Activated T-helper 2 cell treated with anti-CD3 and anti-CD28 coated beads, Interferon-gamma antibody, Interleukin-2, Interleukin-4, amounts not matched to agents 10 μg/mL and 5 μg/mL and 100 μg/mL, durations not matched to agents 14 hours and 24 hours and 36 hours (primary cell): Measurements from ENCODE around the gene RFESD. TPM values are rescaled to one million over a fixed set of nuclear protein-coding genes. Genes with fewer than 3 reads are reported as not detected.

Source experiments
- DNase-seq: peaks from one replicate; pipeline ENCODE4 v3.0.0; 2021; ENCODE audit warnings: low spot score
- H3K27ac Mint-ChIP-seq: one replicate; pipeline ENCODE4 v1.8.0; 2021; ENCODE audit warnings: mixed read lengths
- H3K27me3 Mint-ChIP-seq: one replicate; pipeline ENCODE4 v1.8.0; 2021; ENCODE audit warnings: low read depth, mixed read lengths
- H3K36me3 Mint-ChIP-seq: one replicate; pipeline ENCODE4 v1.8.0; 2021; ENCODE audit warnings: low read depth, mixed read lengths
- H3K4me1 Mint-ChIP-seq: one replicate; pipeline ENCODE4 v1.8.0; 2021; ENCODE audit warnings: low read depth, mixed read lengths
- H3K4me3 Mint-ChIP-seq: one replicate; pipeline ENCODE4 v1.8.0; 2021; ENCODE audit warnings: low read depth, mild to moderate bottlenecking, moderate library complexity, mixed read lengths
- H3K9me3 Mint-ChIP-seq: one replicate; pipeline ENCODE4 v1.8.0; 2021; ENCODE audit warnings: mixed read lengths
- intact Hi-C: fragments of 100-400 bp; cut with micrococcal nuclease; formaldehyde crosslinking; loops from one replicate; pipeline ENCODE4 v1.15.1; 2023
- total RNA-seq: library from RNA; stranded (reverse); gene quantifications from 2 replicates; pipeline ENCODE4 v1.2.3, GENCODE V29; 2022

Gene RFESD
- total RNA-seq, 1 donor from 2014 or later: 2.9 TPM

DNA sequence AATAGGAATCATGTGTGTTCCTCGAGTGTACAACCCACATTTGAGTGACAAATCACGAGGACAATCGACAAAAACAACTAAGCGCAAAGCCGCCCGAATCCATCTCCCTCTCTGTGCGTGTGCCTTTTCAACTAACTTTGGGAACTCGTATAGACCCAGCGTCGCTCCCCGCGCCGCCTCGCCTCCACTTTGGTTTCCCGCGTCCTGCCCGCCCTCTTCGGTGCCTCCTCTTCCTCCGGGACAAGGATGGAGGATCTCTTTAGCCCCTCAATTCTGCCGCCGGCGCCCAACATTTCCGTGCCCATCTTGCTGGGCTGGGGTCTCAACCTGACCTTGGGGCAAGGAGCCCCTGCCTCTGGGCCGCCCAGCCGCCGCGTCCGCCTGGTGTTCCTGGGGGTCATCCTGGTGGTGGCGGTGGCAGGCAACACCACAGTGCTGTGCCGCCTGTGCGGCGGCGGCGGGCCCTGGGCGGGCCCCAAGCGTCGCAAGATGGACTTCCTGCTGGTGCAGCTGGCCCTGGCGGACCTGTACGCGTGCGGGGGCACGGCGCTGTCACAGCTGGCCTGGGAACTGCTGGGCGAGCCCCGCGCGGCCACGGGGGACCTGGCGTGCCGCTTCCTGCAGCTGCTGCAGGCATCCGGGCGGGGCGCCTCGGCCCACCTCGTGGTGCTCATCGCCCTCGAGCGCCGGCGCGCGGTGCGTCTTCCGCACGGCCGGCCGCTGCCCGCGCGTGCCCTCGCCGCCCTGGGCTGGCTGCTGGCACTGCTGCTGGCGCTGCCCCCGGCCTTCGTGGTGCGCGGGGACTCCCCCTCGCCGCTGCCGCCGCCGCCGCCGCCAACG is 26.3 kb upstream of the RFESD start, which contains the start of gene GPR150:
TSS of gene GPR150 (plus strand) at position 58 of the 840 bp plus-strand sequence. CDS start at position 247, 189 bp downstream.
- no peaks in the 10 kb centered on the region for H3K36me3 Mint-ChIP-seq
- peak; percentile 50 for DNase-seq

GRCh38 chr5:95620870-95621838 is 25.4 kb upstream of the RFESD start:
- peak overlapping the region; percentile 74 for H3K4me3 Mint-ChIP-seq
- peak overlapping the region; percentile 59 for H3K27ac Mint-ChIP-seq
- intact Hi-C loops: loop anchor here (1.0 to 2.0 kb wide), 2 partner anchors 30 to 66 kb away; partner anchors contain the start of gene ARSK
- no peaks in the 10 kb centered on the region for H3K36me3 Mint-ChIP-seq
- DNase-seq: peak; percentile 40
- H3K4me1 Mint-ChIP-seq: peaks cover 29% of the 10 kb centered on the region
- no peaks in the 10 kb centered on the region for H3K9me3 Mint-ChIP-seq
- peaks cover 21% of the 10 kb centered on the region for H3K27me3 Mint-ChIP-seq

More for the DNA sequence above, 26.3 kb upstream of the RFESD start, which contains the start of gene GPR150:
- intact Hi-C loops: loop anchor here (1.0 to 2.0 kb wide), 2 partner anchors 29 to 65 kb away; partner anchors contain the start of gene ARSK
- H3K9me3 Mint-ChIP-seq: no peaks in the 10 kb centered on the region
- H3K27me3 Mint-ChIP-seq: peaks cover 18% of the 10 kb centered on the region
- peaks cover 31% of the 10 kb centered on the region for H3K4me1 Mint-ChIP-seq
- peak within 1 kb of the TSS; percentile 81 for H3K4me3 Mint-ChIP-seq
- peak within 1 kb of the TSS; percentile 84 for H3K27ac Mint-ChIP-seq

- H3K36me3 Mint-ChIP-seq: no peaks in the 10 kb centered on the region
- no peak for DNase-seq
- H3K4me1 Mint-ChIP-seq: peaks cover 29% of the 10 kb centered on the region
- intact Hi-C loops: loop anchor here (1.0 to 2.0 kb wide), 2 partner anchors 22 to 31 kb away; no protein-coding TSS in a partner anchor
- H3K27ac Mint-ChIP-seq: peak overlapping the region; percentile 59
- H3K4me3 Mint-ChIP-seq: peak overlapping the region; percentile 74
- H3K27me3 Mint-ChIP-seq: peaks cover 21% of the 10 kb centered on the region
- no peaks in the 10 kb centered on the region for H3K9me3 Mint-ChIP-seq
Observed at GRCh38 chr5:95621839-95622629, 24.5 kb upstream of the RFESD start.

DNA sequence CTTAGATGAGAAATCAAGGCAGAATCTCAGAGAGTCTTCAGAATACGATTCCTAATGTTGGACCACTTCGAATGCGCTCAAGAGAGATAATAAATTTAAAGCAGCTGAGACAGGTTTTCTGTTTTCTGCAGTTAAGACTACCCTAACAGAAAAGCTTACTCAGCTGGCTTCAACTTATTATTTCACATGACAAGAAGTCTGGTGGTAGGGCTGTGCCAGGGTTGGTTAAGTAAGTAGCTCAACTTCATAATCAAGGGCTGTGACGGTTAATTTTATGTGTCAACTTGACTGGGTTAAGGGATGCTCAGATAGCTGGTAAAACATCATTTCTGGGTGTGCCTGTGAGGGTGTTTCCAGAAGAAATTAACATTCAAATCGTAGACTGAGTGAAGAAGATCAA is 22.9 kb upstream of the RFESD start:
- Mint-ChIP-seq H3K9me3 (no peaks in the 10 kb centered on the region), H3K4me3 (no peak overlapping the region), H3K27me3 (peaks cover 16% of the 10 kb centered on the region), H3K27ac (no peak overlapping the region), H3K4me1 (peaks cover 26% of the 10 kb centered on the region), H3K36me3 (no peaks in the 10 kb centered on the region)
- DNase-seq: no peak
- intact Hi-C loops: no loop called here

GRCh38 chr5:95624368-95624767 is 22.2 kb upstream of the RFESD start:
- Mint-ChIP-seq H3K9me3 (no peaks in the 10 kb centered on the region), H3K36me3 (no peaks in the 10 kb centered on the region), H3K27ac (no peak overlapping the region), H3K4me3 (no peak overlapping the region), H3K27me3 (peaks cover 13% of the 10 kb centered on the region), H3K4me1 (peaks cover 21% of the 10 kb centered on the region)
- intact Hi-C loops: no loop called here
- no peak for DNase-seq

DNA sequence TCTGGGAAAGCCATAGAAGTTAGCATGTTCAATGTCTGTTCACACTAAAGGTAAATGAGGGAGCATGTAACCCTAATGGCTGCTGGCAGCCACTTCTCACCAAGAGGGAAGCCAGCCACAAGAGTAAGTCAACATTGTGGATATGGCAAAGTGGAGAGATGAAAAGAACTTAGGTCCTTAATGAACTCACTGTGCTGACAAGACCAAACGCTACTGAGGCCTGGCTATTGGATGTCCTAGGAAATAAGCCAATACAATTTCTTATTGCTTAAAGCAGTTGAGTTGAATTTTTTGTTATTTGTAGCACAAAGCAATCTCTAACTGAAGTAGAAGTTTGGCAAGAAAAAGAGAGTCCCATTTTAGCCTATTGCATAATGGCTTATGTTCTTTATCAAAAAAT is 19.9 kb upstream of the RFESD start:
- intact Hi-C loops: no loop called here
- Mint-ChIP-seq H3K4me3 (no peak overlapping the region), H3K27me3 (peaks cover 6% of the 10 kb centered on the region), H3K36me3 (peaks cover 5% of the 10 kb centered on the region), H3K9me3 (peaks cover 9% of the 10 kb centered on the region), H3K4me1 (peaks cover 14% of the 10 kb centered on the region), H3K27ac (no peak overlapping the region)
- DNase-seq: no peak

DNA sequence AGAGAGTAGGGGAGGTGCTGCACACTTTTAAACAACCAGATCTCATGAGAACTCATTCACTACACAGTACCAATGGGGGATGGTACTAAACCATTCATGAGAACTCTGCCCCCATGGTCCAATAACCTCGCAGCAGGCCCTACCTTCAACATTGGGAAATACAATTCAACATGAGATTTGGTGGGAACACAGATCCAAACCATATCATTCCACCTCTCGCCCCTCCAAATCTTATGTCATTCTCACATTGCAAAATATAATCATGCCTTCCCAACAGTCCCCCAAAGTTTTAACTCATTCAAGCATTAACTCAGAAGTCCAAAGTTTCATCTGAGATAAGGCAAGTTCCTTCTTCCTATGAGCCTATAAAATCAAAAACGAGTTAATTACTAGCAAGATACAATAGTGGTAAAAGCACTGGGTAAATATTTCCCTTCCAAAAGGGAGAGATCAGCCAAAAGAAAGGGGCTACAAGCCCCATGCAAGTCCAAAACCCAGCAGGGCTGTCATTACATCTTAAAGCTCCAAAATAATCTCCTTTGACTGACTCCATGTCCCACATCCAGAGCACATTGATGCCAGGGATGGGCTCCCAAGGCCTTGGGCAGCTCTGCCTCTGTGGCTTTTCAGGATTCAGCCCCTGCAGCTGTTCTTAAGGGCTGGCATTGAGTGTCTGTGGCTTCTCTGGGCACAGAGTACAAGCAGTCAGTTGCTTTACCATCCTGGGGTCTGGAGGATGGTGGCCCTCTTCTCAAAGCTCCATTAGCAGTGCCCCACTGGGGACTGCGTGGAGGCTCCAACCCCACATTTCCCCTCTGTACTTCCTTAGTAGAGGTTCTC is 18.4 kb upstream of the RFESD start:
- H3K27ac Mint-ChIP-seq: no peak overlapping the region
- intact Hi-C loops: no loop called here
- H3K4me1 Mint-ChIP-seq: peaks cover 13% of the 10 kb centered on the region
- peaks cover 13% of the 10 kb centered on the region for H3K36me3 Mint-ChIP-seq
- H3K4me3 Mint-ChIP-seq: no peak overlapping the region
- no peak for DNase-seq
- peaks cover 18% of the 10 kb centered on the region for H3K9me3 Mint-ChIP-seq
- H3K27me3 Mint-ChIP-seq: peaks cover 6% of the 10 kb centered on the region

- Mint-ChIP-seq H3K27ac (no peak overlapping the region), H3K4me3 (no peak overlapping the region), H3K27me3 (peaks cover 6% of the 10 kb centered on the region), H3K9me3 (peaks cover 18% of the 10 kb centered on the region), H3K36me3 (peaks cover 13% of the 10 kb centered on the region), H3K4me1 (peaks cover 13% of the 10 kb centered on the region)
- DNase-seq: no peak
- intact Hi-C loops: no loop called here
Observed at GRCh38 chr5:95628933-95629332, 17.6 kb upstream of the RFESD start.

DNA sequence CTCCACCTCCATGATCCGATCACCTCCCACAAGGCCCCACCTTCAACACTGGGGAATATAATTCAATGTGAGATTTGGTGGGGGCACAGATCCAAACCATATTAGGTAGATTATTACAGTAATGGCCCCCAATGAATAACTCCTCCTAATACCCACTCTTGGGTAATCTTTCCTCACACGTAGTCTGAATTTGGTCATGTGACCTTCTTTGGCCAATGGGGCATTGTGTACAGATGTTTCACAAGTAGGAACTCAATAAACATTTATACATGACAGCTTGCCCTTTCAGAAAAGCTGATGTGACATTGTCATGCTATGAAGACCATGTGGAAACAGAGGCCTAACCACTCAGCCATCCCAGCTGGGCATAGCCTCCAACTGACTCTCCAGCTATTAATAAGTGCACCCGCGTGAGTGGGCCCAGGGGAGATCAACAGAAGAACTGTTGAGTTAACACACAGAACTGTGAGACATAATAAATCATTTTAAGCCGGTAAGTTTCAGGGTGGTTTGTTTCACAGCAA is 16.1 kb upstream of the RFESD start:
- no peak overlapping the region for H3K4me3 Mint-ChIP-seq
- peaks cover 4% of the 10 kb centered on the region for H3K27me3 Mint-ChIP-seq
- peaks cover 13% of the 10 kb centered on the region for H3K36me3 Mint-ChIP-seq
- no peak overlapping the region for H3K27ac Mint-ChIP-seq
- DNase-seq: no peak
- H3K4me1 Mint-ChIP-seq: peaks cover 13% of the 10 kb centered on the region
- H3K9me3 Mint-ChIP-seq: peaks cover 18% of the 10 kb centered on the region
- intact Hi-C loops: no loop called here

GRCh38 chr5:95631255-95631958 is 15.2 kb upstream of the RFESD start:
- Mint-ChIP-seq H3K9me3 (peaks cover 18% of the 10 kb centered on the region), H3K36me3 (peaks cover 13% of the 10 kb centered on the region), H3K4me3 (no peak overlapping the region), H3K4me1 (peaks cover 13% of the 10 kb centered on the region), H3K27me3 (peaks cover 6% of the 10 kb centered on the region), H3K27ac (peak overlapping the region; percentile 81)
- intact Hi-C loops: no loop called here
- no peak for DNase-seq
